CD4-positive, alpha-beta T cell treated with Interleukin-17A for 1 hour (primary cell): ENCODE results near the gene BLOC1S2.
"Not testable (repeated sequence)": the region's sequence is repeated elsewhere in the genome, so short reads cannot be mapped to it uniquely, and the experiment has no call there.

ENCODE experiments used
- DNase-seq: peaks from one replicate; pipeline ENCODE4 v3.0.0-alpha.2; 2020

The BLOC1S2 gene

GRCh38 chr10:100286051-100287033 is at the start of gene BLOC1S2:
Gene BLOC1S2, minus strand, starts transcription at chr10:100286680. Its CDS starts 21 bp downstream, at chr10:100286659.
- DNase-seq: peak; percentile 88

GRCh38 chr10:100334762-100335161 is 48.3 kb upstream of the BLOC1S2 start:
- DNase-seq: no peak

GRCh38 chr10:100333661-100334440 is 47.4 kb upstream of the BLOC1S2 start:
- no peak for DNase-seq

GRCh38 chr10:100333106-100333505 is 46.6 kb upstream of the BLOC1S2 start:
- DNase-seq: no peak

- DNase-seq: no peak
Measured at GRCh38 chr10:100330079-100330478, 43.6 kb upstream of the BLOC1S2 start, which contains the start of gene PKD2L1. Gene PKD2L1, minus strand, starts transcription at chr10:100330228. Its CDS starts 125 bp downstream, at chr10:100330103.

- no peak for DNase-seq
Measured at GRCh38 chr10:100328198-100328597, 41.7 kb upstream of the BLOC1S2 start.

- no peak for DNase-seq
Measured at GRCh38 chr10:100327718-100328009, 41.2 kb upstream of the BLOC1S2 start.

- peak; percentile 35 for DNase-seq
Measured at GRCh38 chr10:100327007-100327717, 40.7 kb upstream of the BLOC1S2 start.

GRCh38 chr10:100325158-100325557 is 38.7 kb upstream of the BLOC1S2 start:
- no peak for DNase-seq

GRCh38 chr10:100319707-100320402 is 33.4 kb upstream of the BLOC1S2 start:
- no peak for DNase-seq

- no peak for DNase-seq
Measured at GRCh38 chr10:100318207-100318606, 31.7 kb upstream of the BLOC1S2 start.

- no peak for DNase-seq
Measured at GRCh38 chr10:100315615-100316014, 29.1 kb upstream of the BLOC1S2 start.

- DNase-seq: no peak
Measured at GRCh38 chr10:100311298-100311697, 24.8 kb upstream of the BLOC1S2 start.

- no peak for DNase-seq
Measured at GRCh38 chr10:100307684-100308083, 21.2 kb upstream of the BLOC1S2 start.

- DNase-seq: no peak
Measured at GRCh38 chr10:100306861-100307260, 20.4 kb upstream of the BLOC1S2 start.

- no peak for DNase-seq
Measured at GRCh38 chr10:100304414-100304813, 17.9 kb upstream of the BLOC1S2 start.

GRCh38 chr10:100303724-100304319 is 17.3 kb upstream of the BLOC1S2 start:
- peak; percentile 20 for DNase-seq

- DNase-seq: not testable (repeated sequence)
Measured at GRCh38 chr10:100301123-100301522, 14.6 kb upstream of the BLOC1S2 start.

GRCh38 chr10:100297242-100297641 is 10.8 kb upstream of the BLOC1S2 start:
- no peak for DNase-seq

- DNase-seq: no peak
Measured at GRCh38 chr10:100293066-100293465, 6.6 kb upstream of the BLOC1S2 start.

- DNase-seq: not testable (repeated sequence)
Measured at GRCh38 chr10:100292300-100292699, 5.8 kb upstream of the BLOC1S2 start.

- no peak for DNase-seq
Measured at GRCh38 chr10:100291356-100291755, 4.9 kb upstream of the BLOC1S2 start.
